T-helper 2 cell (primary cell): Measurements from ENCODE around the gene NRG2.
A peak's percentile ranks its signal among the peaks of the same experiment; 100 is the strongest.

Source experiments
- DNase-seq, 5 experiments: peaks; one replicate each; pipeline versions ENCODE4 v3.0.0 to v3.0.0-alpha.2; 2012 to 2022
- total RNA-seq, 2 donors: gene quantifications; one replicate each; lab custom pipeline; 2026; lab: John Stamatoyannopoulos, UW

Gene NRG2
- total RNA-seq: 0 to 0.27 reads per million in 2 donors

- DNase-seq: peak; percentile 4 to 43 (median 34)
These were observed at the start of gene NRG2 for GRCh38 chr5:140042643-140043507. Gene NRG2, minus strand, starts transcription at chr5:140043299.

GRCh38 chr5:140090251-140090650 lies 47.2 kb upstream of the NRG2 start:
- DNase-seq: no peak

GRCh38 chr5:140084541-140084940 lies 41.4 kb upstream of the NRG2 start:
- no peak for DNase-seq

DNA sequence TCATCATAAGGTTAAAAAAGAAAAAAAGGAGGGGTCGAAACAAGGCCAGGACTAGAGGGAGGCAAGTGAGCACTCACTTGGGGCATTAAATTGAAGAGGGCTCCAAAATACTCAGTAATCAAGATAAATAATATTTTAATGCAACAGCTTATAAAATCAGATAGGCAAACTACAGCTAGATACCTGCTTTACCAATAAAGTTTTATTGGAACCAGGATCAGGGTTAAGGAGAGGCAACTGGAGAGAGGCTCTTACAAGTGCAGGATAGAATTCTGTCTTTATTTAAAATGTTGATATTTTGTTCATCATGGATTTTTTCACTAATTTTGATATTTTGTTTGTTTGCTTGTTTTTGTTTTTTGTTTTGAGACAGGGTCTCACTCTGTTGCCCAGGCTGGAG lies 40.6 kb upstream of the NRG2 start:
- DNase-seq: no peak

DNA sequence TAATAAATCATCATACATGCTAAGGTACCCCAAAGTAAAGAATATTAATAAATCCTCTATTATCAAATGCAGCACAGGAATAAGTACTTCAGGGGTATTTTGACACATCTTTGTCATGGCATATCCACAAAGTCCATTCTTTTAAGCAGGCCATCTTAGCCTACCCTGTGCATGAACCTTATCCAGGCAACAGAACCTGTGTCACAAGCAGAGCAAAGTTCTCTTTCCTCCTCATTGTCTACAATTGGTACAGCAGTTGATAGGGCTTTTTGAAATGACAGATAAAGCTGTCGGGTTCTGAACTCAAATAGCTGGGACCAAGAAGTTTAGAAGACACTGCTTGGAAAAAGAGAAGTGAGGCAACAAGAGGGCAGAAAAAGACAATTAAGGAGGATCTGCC lies 40.0 kb upstream of the NRG2 start:
- no peak for DNase-seq

GRCh38 chr5:140076788-140077187 lies 33.7 kb upstream of the NRG2 start:
- no peak for DNase-seq

DNA sequence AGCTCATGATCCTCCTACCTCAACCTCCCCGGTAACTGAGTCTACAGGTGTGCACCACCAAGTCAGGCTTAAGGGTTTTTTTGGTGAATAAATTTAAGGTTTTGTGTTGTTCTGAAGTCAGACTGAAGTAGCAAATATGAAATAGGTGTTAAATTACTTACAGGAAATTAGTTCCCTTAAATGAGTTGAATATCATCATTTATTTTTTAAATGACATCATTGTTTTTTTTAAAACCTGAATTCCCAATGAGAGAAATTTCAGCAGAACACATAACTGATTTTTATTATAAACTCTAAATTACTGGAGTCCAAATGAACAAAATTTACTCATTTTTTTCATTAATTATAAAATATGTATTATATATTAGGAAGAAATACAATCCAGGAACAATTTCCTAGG lies 33.0 kb upstream of the NRG2 start:
- no peak for DNase-seq

- no peak for DNase-seq
These were observed 32.3 kb upstream of the NRG2 start for GRCh38 chr5:140075371-140075770.

DNA sequence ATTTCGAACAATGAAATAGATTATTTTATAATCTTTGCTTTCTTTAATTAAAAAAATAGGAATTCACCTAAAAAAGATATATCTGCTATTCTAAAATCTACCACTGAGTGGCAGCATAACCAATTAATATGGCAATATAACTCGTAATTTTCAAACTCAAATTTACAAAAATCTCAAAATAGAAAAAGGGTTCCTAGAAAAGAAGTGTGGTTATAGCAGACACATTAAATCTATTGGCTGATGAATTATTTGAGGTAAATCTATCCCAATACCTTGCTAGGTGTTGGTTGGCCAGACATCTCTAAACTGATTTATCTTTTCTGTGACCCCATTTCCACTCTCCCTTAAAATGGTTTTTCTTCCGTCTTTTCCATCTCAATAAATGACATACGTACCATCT lies 30.2 kb upstream of the NRG2 start:
- peak in 2 of 5 experiments; percentile 8 to 14 for DNase-seq

- no peak for DNase-seq
These were observed 29.7 kb upstream of the NRG2 start for GRCh38 chr5:140072812-140073211.

DNA sequence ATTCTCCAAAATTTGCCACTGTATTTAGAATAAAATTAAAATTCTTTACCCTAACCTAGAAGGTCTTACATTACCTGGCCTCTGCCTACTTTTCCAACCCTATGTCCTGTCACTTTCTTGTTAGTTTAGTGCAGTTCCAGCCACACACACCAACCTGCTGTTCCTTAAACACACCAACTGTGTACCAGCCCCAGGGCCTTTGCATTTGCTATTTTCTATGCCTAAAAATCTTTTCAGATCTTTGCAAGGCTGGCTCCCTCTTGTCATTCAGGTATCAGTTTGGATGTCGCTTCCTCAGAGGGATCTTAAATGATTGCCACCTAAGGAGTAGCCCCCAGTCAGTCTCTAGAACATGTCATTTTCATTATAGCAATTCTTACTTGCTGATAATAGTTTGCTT lies 17.7 kb upstream of the NRG2 start:
- DNase-seq: no peak

GRCh38 chr5:140058212-140058932 lies 15.3 kb upstream of the NRG2 start:
- DNase-seq: no peak

DNA sequence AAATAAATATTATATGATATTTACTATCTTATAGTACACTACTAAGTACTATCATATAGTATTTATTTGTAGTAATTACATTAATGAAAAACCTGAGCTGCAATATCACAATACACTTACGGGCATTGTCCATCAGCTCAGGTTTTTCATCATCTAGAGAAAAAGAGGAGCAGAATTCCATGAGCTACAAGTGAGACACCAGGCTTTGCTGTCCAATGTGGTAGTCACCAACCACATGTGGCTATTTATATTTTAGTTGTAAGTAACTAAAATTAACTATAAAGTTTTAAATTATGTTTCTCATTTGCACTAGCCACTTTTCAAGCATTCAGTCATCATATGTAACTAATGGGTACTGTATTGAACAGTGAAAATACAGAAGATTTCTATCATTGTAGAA lies 13.8 kb upstream of the NRG2 start:
- DNase-seq: no peak

DNA sequence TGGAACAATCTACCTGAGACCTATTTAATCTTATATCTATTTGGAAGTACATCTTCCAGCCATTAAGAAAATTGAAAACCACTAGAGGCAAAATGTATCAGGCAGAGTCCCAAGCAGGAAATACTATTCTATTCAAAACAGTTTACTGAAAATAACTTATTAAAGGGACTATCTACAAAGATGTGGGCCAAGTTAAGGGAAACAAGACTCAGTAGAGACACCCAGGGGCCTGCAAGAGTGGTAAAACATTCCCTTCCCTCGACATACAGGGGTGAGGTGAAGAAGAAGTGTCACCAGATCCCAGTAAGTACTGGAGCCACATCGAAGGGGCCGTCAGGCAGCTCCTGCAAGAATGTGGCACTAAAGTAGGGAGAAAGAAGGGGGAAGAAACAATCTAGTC lies 12.1 kb upstream of the NRG2 start:
- no peak for DNase-seq

DNA sequence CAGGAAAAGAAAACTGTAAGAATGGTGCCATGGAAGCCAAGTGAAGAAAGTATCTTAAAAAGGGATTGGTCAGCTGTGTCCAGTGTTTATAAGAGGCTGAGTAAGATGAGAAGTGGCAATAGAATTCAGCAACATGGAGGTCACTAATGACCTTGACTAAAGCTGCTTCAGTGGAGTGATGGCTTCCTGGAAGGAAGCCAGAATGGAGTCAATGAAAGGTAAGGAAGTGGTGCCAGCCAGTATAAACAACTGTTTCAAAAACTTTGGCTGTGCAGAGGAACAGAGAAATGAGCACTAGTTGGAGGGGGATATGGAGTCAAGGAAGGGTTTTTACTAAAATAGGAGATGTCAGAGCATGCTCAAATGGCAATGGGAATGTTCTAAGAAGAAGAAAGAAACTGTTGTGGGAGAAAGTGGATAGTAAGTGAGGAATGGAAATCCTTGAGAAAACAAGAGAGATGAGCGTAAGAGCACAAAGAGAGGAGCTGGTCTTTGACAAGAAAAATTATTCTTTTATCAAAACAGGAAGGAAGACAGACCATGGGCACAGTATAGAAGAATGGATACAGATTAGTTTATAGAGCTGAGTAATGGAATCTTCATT lies 11.1 kb upstream of the NRG2 start:
- DNase-seq: no peak

- no peak for DNase-seq
These were observed 8.9 kb upstream of the NRG2 start for GRCh38 chr5:140051950-140052349.

- DNase-seq: no peak
These were observed 6.6 kb upstream of the NRG2 start for GRCh38 chr5:140049713-140050112.

DNA sequence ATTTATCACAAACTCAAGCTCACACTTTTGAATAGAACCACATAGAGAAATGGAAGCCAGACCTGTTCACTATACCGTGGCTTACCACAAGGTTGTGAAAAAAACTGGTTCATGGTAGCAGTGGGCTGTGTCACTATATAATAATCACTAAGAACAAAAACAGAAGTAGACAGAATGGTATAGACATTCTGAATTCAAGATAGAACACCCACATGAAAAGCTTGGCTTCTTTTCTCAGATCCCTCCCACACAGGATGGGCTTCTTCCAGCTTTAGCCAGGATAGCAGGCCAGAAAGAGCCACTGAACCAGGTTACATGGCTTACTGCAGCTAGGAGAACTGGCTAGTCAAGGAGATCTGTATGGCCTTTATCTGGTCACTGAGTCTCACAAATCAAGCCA lies 6.1 kb upstream of the NRG2 start:
- no peak for DNase-seq

- DNase-seq: no peak
These were observed 942 bp upstream of the NRG2 start for GRCh38 chr5:140044041-140044440.

GRCh38 chr5:140043508-140043872 lies 391 bp upstream of the NRG2 start:
- no peak for DNase-seq

GRCh38 chr5:140042393-140042642 lies 781 bp downstream of the NRG2 start:
- no peak for DNase-seq

DNA sequence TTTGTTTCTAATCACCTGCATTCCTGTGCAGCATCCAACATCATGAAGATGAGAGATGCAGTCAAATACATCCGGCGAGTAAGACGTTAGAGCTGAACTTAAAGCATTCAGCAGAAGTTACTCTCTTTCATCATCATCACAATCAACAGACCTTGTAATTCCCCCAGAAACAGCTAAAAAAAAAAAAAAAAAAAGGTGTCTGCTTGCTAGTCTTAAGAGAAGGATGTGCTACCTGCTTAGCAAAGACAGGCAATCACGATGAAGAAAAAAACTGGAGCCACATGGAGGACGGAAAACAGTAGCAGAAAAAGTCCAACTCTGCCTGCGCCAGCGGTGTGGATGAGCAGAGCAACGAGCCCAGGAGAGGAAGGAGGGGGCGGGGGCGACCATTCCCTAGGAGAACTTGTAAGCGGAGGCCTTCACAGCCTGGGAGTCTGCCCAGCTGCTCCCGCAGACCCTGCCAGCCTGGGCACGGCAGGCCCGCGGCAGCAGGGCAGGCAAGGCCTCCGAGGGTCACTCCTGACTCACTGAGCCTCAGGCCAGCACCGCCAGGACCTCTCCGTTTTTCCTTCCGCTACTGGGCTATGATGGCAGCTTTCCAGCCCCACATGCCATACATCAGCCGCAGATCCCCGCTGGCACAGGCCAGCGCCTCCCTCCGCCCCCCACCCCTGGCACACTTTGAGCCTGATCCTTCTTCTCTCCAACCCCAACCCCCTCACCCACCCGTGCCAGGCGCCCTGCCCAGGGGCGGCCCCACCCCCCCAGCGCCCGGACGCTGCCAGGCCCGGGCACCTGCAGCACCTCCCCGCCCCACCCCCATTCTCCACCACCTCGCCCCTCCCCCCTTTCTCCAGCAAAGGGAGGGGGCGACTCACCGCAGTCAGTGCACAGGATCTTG lies 1.4 kb downstream of the NRG2 start:
- DNase-seq: no peak

- DNase-seq: no peak
These were observed 2.0 kb downstream of the NRG2 start for GRCh38 chr5:140041099-140041491.
